ENCODE results near the gene CHMP1B.

GRCh38 chr18:11864471-11864870 lies 13.3 kb downstream of the CHMP1B start:
- TF ChIP-seq POLR2A (IDR thresholded peaks at IDR 0.05; ENCODE audit: low read length): no peak
- no peak for TF ChIP-seq GATA1 (IDR thresholded peaks at IDR 0.05; ENCODE audit: low read depth, low read length)
